Mammary epithelial cell (primary cell): ENCODE data around the gene PLPP7.

Source experiments
- EZH2 ChIP-seq: IDR thresholded peaks from 2 replicates; pipeline ENCODE4 v1.6.1; 2012; ENCODE audit warnings: low read length, inconsistent platforms, borderline replicate concordance
- TF ChIP-seq, protein P1 (sequence below), 2 donors: IDR thresholded peaks in 1 of 2; conservative IDR thresholded peaks in 1 of 2; 2 replicates each; pipeline ENCODE4 v1.5.1; 2011 to 2012; ENCODE audit warnings: inconsistent platforms in 2 of 2, low read length in 2 of 2, mild to moderate bottlenecking in 2 of 2, control low read depth in 1 of 2, low read depth in 1 of 2; ENCODE audit not compliant: insufficient read depth in 1 of 2; ENCODE audit errors: extremely low read depth in 1 of 2

DNA sequence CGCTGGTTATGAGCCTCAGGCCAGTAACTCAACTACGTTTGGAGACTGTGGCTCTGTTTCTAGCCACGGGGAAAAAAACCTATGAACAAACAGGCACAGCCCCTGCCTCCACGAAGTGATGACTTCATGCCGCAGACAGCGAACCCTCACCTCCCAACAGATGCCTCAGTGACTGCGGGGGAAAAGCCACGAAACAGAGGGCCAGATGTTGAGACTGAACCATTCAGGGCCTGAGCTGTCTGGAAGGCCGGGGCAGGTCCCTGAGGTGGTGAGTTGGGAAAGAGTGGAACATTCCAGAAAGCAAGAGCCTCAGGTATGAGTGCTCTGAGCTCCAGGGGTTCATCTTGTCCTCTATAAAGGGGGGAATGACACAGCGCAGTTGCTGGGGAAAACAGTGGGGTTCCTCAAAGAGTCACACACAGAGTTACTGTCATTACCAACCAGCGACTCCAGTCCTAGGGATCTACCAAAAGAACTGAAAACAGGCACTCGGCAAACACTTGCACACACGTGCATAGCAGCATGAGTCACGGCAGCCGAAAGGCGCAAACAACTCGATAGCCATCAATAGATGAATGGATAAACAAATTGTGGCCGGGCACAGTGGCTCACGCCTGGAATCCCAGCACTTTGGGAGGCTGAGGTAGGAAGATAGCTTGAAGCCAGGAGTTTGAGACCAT lies 15.3 kb downstream of the PLPP7 start:
- TF ChIP-seq, protein P1, sequence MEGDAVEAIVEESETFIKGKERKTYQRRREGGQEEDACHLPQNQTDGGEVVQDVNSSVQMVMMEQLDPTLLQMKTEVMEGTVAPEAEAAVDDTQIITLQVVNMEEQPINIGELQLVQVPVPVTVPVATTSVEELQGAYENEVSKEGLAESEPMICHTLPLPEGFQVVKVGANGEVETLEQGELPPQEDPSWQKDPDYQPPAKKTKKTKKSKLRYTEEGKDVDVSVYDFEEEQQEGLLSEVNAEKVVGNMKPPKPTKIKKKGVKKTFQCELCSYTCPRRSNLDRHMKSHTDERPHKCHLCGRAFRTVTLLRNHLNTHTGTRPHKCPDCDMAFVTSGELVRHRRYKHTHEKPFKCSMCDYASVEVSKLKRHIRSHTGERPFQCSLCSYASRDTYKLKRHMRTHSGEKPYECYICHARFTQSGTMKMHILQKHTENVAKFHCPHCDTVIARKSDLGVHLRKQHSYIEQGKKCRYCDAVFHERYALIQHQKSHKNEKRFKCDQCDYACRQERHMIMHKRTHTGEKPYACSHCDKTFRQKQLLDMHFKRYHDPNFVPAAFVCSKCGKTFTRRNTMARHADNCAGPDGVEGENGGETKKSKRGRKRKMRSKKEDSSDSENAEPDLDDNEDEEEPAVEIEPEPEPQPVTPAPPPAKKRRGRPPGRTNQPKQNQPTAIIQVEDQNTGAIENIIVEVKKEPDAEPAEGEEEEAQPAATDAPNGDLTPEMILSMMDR (conservative IDR thresholded peaks at IDR 0.05 in 1 of 2, IDR thresholded peaks at IDR 0.05 in 1 of 2; ENCODE audit: extremely low read depth in 1 of 2, insufficient read depth in 1 of 2, low read depth in 1 of 2, low read length in 2 of 2): no peak
- TF ChIP-seq EZH2: no peak
